GM10266 (cell line): ENCODE data around the gene VPS35L.
A peak's percentile ranks its signal among the peaks of the same experiment; 100 is the strongest.

Experiments used
- DNase-seq: peaks from one replicate; pipeline ENCODE4 v3.0.0; 2012; ENCODE audit errors: extremely low spot score
- CTCF ChIP-seq: IDR thresholded peaks from 2 replicates; pipeline ENCODE4 v1.5.1; 2012; ENCODE audit warnings: mild to moderate bottlenecking, low read depth; ENCODE audit not compliant: control insufficient read depth, insufficient read depth; ENCODE audit errors: missing control alignments

The VPS35L gene

GRCh38 chr16:19518388-19518787, 37.1 kb upstream of the VPS35L start:
- DNase-seq: no peak
- TF ChIP-seq CTCF: no peak

GRCh38 chr16:19520861-19521331, 34.6 kb upstream of the VPS35L start:
- DNase-seq: peak; percentile 29
- TF ChIP-seq CTCF: no peak

- TF ChIP-seq CTCF: peak; percentile 54
- DNase-seq: peak; percentile 91
Observed at GRCh38 chr16:19521471-19522396, 33.8 kb upstream of the VPS35L start, which contains the start of gene GDE1. Gene GDE1, minus strand, starts transcription at chr16:19522098. Its CDS starts 134 bp downstream, at chr16:19521964.

GRCh38 chr16:19522397-19522732, 33.1 kb upstream of the VPS35L start:
- TF ChIP-seq CTCF: no peak
- no peak for DNase-seq

DNA sequence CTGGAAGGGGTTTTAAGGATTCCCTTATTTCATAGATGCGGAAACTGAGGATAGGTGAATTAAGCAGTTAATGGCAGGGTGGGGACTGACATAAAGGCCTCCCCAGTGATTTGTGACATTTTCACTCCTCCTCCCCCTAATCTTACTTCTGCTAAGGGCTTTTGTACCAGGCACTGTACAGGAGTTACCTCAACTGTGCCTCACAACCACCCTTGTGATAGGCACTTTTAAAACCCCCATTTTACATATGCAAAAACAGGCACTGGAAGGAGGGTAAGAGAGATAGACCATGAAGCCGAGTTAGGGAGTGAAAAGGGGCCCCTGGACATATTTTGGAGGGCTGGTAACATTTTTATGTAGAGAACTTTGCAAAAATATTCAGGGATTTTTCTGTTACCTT, 32.7 kb upstream of the VPS35L start:
- DNase-seq: no peak

GRCh38 chr16:19523184-19523558, 32.3 kb upstream of the VPS35L start:
- no peak for TF ChIP-seq CTCF
- DNase-seq: no peak

More for the DNA sequence above, 32.7 kb upstream of the VPS35L start:
- TF ChIP-seq CTCF: no peak
